HG03135 (cell line): Measurements from ENCODE around the gene CIDEB.

ENCODE experiments used
- ATAC-seq: cut with Tn5 transposase; IDR thresholded peaks from one replicate; pipeline ENCODE4 v1.9.1; 2021; ENCODE audit warnings: mild to moderate bottlenecking, moderate library complexity; ENCODE audit not compliant: unreplicated experiment

Gene CIDEB

DNA sequence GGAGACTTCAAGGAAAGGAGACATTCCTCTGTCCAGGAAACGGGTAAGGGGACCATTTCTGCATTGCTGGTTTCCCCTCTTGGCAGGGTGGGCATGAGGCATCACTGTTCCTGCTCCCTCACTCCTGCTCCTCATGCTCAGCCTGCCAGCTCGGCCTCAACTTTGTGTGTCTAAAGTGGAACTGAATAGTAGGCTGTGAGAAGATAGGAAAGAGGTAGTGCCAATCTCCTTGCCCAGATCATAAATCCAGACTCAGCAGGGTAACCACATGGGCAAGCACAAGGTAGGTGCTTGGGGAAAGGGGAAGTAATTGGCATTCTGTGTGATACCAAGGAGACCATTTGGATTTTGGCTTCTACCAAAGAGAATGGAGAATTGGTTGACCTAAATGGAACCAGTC lies 6.1 kb upstream of the CIDEB start:
- no peak for ATAC-seq

DNA sequence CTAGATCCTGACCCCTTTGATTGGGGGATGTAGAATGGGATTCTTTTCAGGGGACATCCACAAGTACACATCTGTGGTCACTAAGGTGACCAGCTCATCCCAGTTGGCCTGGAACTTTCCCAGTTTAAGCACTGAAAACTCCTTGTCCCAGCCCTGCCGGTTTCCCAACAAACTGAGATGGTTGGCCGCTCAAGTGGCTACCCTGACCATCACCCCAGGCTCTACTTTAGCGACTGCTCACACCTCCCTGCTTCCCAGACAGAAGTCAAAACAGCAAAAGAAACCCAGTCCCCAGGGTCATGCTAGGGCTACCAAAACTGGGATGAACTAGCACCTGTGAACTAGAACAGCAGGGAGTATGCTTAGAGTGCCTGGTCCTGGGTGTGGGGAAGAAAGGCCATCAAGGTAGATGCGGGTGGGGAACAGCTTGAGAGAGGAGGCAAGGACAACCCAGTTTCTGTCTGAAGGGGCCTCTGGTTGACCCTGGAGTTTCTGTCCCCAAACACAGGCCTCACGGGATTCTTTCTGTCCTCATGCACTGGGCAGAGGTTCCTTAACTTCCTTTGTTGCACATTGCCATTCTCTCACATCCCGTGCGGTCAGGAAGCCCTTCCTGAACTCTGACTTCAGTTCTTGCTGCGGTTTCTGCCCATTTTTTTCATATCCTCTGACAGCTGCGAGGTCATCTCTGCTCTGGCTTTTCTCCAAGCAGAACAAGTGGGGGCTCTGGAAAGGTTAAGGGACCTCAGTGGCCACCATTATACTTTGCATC lies 5.1 kb upstream of the CIDEB start:
- ATAC-seq, result no peak

DNA sequence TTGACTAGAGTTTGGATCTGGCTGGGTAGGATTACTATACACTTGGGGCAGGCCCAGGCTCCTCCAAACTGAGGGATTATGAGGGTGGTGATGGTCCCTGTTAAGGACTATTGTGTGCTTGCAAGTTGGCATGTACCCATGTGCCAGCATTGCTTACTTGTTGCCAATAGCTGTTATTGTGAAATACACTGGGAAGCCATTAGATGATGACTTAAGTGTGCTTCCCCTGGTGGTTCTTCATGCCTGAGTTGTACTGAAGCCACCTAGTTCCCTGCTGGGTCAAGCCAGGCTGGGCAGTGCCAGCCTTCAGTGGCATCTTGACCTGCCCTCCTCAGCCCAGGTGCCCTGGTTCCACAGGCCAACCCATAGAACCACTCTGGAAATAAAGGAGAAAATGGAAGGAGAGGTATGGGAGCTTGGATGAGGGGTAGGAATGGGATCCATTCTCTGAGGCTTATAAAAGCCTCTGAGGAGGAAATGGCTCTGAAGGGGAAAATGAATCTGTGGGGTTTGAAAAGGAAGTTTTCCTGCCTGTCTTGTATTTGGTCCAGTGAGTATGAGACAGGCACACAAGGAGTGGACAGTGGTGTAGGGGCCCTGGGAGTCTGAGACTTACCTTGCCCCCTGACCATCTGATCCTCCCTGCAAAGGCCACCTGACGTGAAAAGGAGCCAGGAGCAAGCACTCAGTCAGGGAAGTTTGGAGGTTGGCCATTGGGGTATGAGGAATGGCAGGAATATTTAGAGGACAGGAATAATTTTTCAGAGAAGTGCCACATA lies 4.2 kb upstream of the CIDEB start:
- no peak for ATAC-seq

- ATAC-seq, result peak; percentile 68
Observed at GRCh38 chr14:24310646-24311604, 3.1 kb upstream of the CIDEB start, which contains the start of gene LTB4R. TSS of gene LTB4R (plus strand) at chr14:24311502. CDS start at chr14:24315652, 4,150 bp downstream.

- ATAC-seq, result no peak
Observed at GRCh38 chr14:24310265-24310645, 2.5 kb upstream of the CIDEB start.

DNA sequence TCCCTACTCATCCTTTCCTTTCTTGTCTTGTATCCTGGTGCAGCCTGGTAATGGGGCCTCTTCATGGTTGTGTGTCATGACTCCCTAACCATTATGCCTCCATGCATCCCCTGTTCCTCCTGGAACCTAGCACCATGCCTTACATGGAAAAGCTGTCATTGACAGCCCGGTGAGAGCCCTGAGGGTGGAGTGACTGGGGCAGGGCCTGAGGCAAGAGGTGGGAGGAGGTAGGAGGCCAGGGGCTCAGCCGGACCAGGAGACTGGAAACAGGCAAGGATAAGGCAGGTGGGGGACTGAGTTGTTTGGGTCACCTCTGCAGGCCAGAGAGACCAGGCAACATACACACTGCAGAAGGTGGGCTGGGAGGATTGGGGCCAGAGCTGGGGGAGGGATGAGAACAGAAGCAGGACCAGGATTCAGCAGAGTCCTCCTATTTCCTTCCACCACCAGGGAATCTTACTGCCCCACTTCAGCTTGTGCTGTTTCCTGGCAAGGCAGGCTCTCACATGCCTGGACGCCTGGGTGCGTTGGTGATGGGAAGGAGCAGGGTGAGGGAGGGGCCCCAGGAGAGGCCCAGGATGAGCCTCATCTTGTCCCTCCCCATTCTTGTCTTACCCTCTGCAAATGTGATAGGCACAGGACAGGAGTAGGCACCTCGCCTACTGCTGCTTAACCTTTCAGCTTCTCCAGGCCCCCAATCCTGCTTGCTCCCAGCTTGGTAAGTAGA lies 1.9 kb upstream of the CIDEB start, which contains the start of gene LTB4R2:
Gene LTB4R2 (plus strand): TSS at position 603 of the 727 bp plus-strand sequence. CDS start 525 bp downstream, outside the sequence.
- ATAC-seq, result no peak

GRCh38 chr14:24308342-24309124 lies 756 bp upstream of the CIDEB start:
- ATAC-seq, result no peak

- no peak for ATAC-seq
Observed at GRCh38 chr14:24307156-24307574, 612 bp downstream of the CIDEB start.

GRCh38 chr14:24304019-24304387 lies 3.8 kb downstream of the CIDEB start:
- no peak for ATAC-seq

- ATAC-seq, result no peak
Observed at GRCh38 chr14:24300326-24300980, 7.3 kb downstream of the CIDEB start.

GRCh38 chr14:24299255-24300191 lies 8.3 kb downstream of the CIDEB start, which contains the start of the genes DHRS1 and NOP9:
TSS of gene DHRS1 (minus strand) at chr14:24299780. CDS start at chr14:24299106, 674 bp downstream.
TSS of gene NOP9 (plus strand) at chr14:24299850. CDS start at chr14:24299955, 105 bp downstream.
- peak; percentile 62 for ATAC-seq

- ATAC-seq, result no peak
Observed at GRCh38 chr14:24298892-24299254, 8.9 kb downstream of the CIDEB start.

DNA sequence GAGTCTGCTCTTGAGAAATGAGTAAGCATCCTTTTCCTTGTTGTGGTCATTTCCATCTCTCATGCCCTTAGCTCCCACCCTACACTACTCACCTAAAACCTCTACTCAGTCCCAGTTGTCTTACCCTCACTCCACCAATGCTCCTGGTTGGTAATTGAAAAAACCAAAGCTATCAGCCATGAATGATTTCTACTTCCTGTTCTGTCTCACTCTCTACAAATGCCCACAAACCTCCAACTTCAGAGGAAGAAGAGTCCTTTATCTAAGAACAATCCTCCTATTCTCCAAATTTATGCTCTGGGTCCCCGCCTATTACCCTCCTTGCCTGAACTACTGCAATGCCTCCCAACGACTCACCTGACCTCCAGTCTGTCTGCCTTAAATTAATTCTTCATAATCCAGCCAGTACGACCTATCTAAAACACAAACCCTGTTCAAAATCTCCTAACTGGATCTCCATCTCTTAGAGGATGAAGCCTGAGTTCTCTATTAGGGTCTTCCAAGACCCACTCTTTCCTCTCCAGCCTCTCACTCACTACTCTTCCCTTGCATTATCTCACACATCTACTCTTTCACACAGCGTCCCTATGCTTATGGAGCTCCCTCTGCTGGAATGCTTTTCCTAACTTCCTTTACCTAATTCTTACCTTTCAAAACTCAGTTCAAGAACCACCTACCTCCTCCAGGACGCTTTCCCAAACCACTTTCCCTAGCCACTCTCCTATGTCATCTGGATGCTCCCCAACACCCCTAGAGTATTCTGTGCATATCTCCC lies 10.4 kb downstream of the CIDEB start:
- peak; percentile 13 for ATAC-seq

GRCh38 chr14:24296341-24297157 lies 11.2 kb downstream of the CIDEB start:
- peak; percentile 50 for ATAC-seq

GRCh38 chr14:24293525-24293924 lies 14.3 kb downstream of the CIDEB start:
- ATAC-seq, result no peak
